PC-3 (cell line): ENCODE data around the gene MINDY4B.

Experiments
- EZH2 ChIP-seq: fragments of 300-600 bp; sonication (generic); IDR thresholded peaks from one replicate; pipeline ENCODE4 v1.6.1; 2017; ENCODE audit warnings: antibody characterized with exemption, mild to moderate bottlenecking, low read length; ENCODE audit not compliant: unreplicated experiment
- EZH2phosphoT487 ChIP-seq: fragments of 300-600 bp; sonication (generic); IDR thresholded peaks from 2 replicates; pipeline ENCODE4 v1.6.1; 2018; ENCODE audit warnings: mild to moderate bottlenecking, antibody characterized with exemption, low read length, borderline replicate concordance
- TF ChIP-seq, protein P1 (sequence below): fragments of 300-600 bp; sonication (generic); conservative IDR thresholded peaks from 2 replicates; pipeline ENCODE4 v1.5.1; 2017; ENCODE audit warnings: antibody characterized with exemption, low read depth, mild to moderate bottlenecking, low read length

DNA sequence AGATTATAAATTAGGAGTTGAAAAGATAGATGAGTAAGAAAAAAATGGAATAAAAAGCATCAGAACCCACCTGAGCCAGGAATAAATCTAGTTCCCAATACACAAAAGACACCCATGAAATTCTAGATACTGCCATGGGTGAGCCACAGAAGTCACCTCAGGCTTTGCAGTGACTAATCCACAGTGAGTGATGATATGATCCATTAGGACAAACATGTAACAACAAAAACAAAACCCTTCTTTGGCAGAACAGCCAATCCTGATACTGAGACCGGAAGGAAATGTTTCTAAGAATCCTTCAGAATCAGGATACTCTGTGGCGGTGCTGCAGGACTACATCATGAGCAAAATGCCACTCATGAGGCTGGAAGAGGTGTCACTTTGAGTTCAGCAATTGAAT lies 15.0 kb upstream of the MINDY4B start:
- TF ChIP-seq, protein P1, sequence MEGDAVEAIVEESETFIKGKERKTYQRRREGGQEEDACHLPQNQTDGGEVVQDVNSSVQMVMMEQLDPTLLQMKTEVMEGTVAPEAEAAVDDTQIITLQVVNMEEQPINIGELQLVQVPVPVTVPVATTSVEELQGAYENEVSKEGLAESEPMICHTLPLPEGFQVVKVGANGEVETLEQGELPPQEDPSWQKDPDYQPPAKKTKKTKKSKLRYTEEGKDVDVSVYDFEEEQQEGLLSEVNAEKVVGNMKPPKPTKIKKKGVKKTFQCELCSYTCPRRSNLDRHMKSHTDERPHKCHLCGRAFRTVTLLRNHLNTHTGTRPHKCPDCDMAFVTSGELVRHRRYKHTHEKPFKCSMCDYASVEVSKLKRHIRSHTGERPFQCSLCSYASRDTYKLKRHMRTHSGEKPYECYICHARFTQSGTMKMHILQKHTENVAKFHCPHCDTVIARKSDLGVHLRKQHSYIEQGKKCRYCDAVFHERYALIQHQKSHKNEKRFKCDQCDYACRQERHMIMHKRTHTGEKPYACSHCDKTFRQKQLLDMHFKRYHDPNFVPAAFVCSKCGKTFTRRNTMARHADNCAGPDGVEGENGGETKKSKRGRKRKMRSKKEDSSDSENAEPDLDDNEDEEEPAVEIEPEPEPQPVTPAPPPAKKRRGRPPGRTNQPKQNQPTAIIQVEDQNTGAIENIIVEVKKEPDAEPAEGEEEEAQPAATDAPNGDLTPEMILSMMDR: no peak
- no peak for TF ChIP-seq EZH2
- TF ChIP-seq EZH2phosphoT487: no peak
